GM18907 (cell line): Measurements from ENCODE around the gene MTARC2.
A peak's percentile ranks its signal among the peaks of the same experiment; 100 is the strongest.

Source experiments
- ATAC-seq: cut with Tn5 transposase; IDR thresholded peaks from one replicate; pipeline ENCODE4 v1.9.1; 2021; ENCODE audit warnings: mild to moderate bottlenecking, moderate library complexity; ENCODE audit not compliant: unreplicated experiment

Gene MTARC2

GRCh38 chr1:220767312-220768125 is 19.4 kb downstream of the MTARC2 start:
- ATAC-seq, result no peak

- ATAC-seq, result no peak
Measured at GRCh38 chr1:220768126-220768601, 20.0 kb downstream of the MTARC2 start.

- ATAC-seq, result no peak
Measured at GRCh38 chr1:220769205-220769604, 21.1 kb downstream of the MTARC2 start.

- ATAC-seq, result no peak
Measured at GRCh38 chr1:220770245-220770913, 22.3 kb downstream of the MTARC2 start.

- ATAC-seq, result no peak
Measured at GRCh38 chr1:220772846-220773245, 24.7 kb downstream of the MTARC2 start.

- ATAC-seq, result peak; percentile 41
Measured at GRCh38 chr1:220775240-220775853, 27.2 kb downstream of the MTARC2 start.

GRCh38 chr1:220776254-220776653 is 28.1 kb downstream of the MTARC2 start:
- ATAC-seq, result no peak

- peak; percentile 89 for ATAC-seq
Measured at GRCh38 chr1:220776720-220777326, 28.7 kb downstream of the MTARC2 start.

GRCh38 chr1:220783453-220783852 is 35.3 kb downstream of the MTARC2 start:
- no peak for ATAC-seq

- ATAC-seq, result no peak
Measured at GRCh38 chr1:220784751-220785150, 36.6 kb downstream of the MTARC2 start.

GRCh38 chr1:220785166-220786056 is 37.3 kb downstream of the MTARC2 start:
- ATAC-seq, result no peak

- no peak for ATAC-seq
Measured at GRCh38 chr1:220786057-220786336, 37.9 kb downstream of the MTARC2 start.

- peak; percentile 40 for ATAC-seq
Measured at GRCh38 chr1:220786337-220787068, 38.4 kb downstream of the MTARC2 start, which contains the start of gene MTARC1. MTARC1 (plus strand) TSS chr1:220786913; CDS start chr1:220786945, 32 bp downstream.

GRCh38 chr1:220787069-220787619 is 39.0 kb downstream of the MTARC2 start:
- peak; percentile 30 for ATAC-seq

- ATAC-seq, result no peak
Measured at GRCh38 chr1:220788900-220789299, 40.8 kb downstream of the MTARC2 start.

GRCh38 chr1:220789532-220790147 is 41.5 kb downstream of the MTARC2 start:
- no peak for ATAC-seq

- ATAC-seq, result no peak
Measured at GRCh38 chr1:220791285-220791684, 43.2 kb downstream of the MTARC2 start.

GRCh38 chr1:220791956-220792355 is 43.8 kb downstream of the MTARC2 start:
- ATAC-seq, result no peak

GRCh38 chr1:220796530-220796929 is 48.4 kb downstream of the MTARC2 start:
- ATAC-seq, result no peak
